BJ (cell line): Measurements from ENCODE around the gene POLK. TPM values are rescaled to one million over a fixed set of nuclear protein-coding genes. Genes with fewer than 3 reads are reported as not detected.
A peak's percentile ranks its signal among the peaks of the same experiment; 100 is the strongest.
"Not testable (repeated sequence)": the region's sequence is repeated elsewhere in the genome, so short reads cannot be mapped to it uniquely, and the experiment has no call there.

Experiments
- CTCF ChIA-PET: fragments of 350-600 bp; formaldehyde crosslinking; extraction: SDS; loops from one replicate; lab custom pipeline; 2021; ENCODE audit warnings: antibody characterized with exemption, inconsistent platforms; lab: Yijun Ruan, JAX
- POLR2A ChIA-PET: fragments of 300-600 bp; sonication (Branson Sonifier 250); formaldehyde crosslinking; extraction: SDS; loops from one replicate; lab custom pipeline; 2021; ENCODE audit warnings: antibody characterized with exemption; lab: Charles Lee
- DNase-seq: peaks from one replicate; pipeline ENCODE4 v3.0.0-alpha.2; 2011; ENCODE audit warnings: low read depth
- H3K27me3 ChIP-seq: 2 replicates; pipeline ENCODE4 v1.6.0; 2011; ENCODE audit warnings: low read length; ENCODE audit not compliant: control insufficient read depth, insufficient read depth
- H3K36me3 ChIP-seq: 2 replicates; pipeline ENCODE4 v1.5.1; 2011; ENCODE audit warnings: low read length; ENCODE audit not compliant: control insufficient read depth, insufficient read depth
- H3K4me3 ChIP-seq: 2 replicates; pipeline ENCODE4 v1.5.1; 2011; ENCODE audit warnings: low read depth, mild to moderate bottlenecking, control low read depth, low read length
- polyA plus RNA-seq: library from polyadenylated mRNA; depleted of rRNA; stranded (reverse); fragments of >200 nt; gene quantifications from 2 replicates; pipeline ENCODE4 v1.2.3, GENCODE V29; 2011
- TF ChIP-seq, protein P1 (sequence below): IDR thresholded peaks from 2 replicates; pipeline ENCODE4 v1.5.1; 2011; ENCODE audit warnings: low read depth, mild to moderate bottlenecking, control low read depth, inconsistent platforms, low read length, moderate library complexity; ENCODE audit not compliant: insufficient read depth

POLK gene
- polyA plus RNA-seq, 1 experiment, result 11.8 TPM

DNA sequence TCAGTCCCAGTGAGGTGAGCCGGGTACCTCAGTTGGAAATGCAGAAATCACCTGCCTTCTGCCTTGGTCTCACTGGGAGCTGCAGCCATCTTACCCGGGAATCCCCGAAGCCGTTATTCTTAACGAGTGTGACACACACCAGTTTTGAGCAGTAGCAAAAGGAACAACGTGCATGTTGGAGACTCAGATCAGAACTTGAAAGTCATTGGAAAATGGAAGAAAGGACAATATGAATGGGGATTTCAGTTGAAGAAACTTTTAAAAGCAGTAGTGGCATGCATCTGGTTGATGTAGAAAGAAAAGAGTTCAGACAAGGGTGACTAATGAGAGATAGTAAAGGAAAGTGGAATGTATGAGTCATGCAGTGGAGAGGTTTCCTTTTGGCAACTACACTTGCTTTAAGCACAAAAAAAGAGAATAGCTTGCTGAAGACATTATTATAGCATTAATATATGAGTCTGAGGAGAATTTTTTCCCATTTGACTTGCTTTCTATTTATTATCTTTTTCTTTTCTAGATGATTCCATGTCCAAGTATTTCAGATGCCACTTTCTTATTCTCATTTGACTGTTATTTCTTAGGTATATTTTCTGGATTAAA lies 55.1 kb downstream of the POLK start:
- DNase-seq, result peak; percentile 84
- POLR2A ChIA-PET, result interaction anchor here (0.6 kb wide), 1 partner anchor 164 kb away, joined by 3 read pairs; no protein-coding TSS in a partner anchor
- Histone ChIP-seq H3K27me3 (no peaks in the 10 kb centered on the region), H3K36me3 (peaks cover 3% of the 10 kb centered on the region), H3K4me3 (no peak overlapping the region)
- CTCF ChIA-PET, result no interaction called here
- TF ChIP-seq, protein P1, sequence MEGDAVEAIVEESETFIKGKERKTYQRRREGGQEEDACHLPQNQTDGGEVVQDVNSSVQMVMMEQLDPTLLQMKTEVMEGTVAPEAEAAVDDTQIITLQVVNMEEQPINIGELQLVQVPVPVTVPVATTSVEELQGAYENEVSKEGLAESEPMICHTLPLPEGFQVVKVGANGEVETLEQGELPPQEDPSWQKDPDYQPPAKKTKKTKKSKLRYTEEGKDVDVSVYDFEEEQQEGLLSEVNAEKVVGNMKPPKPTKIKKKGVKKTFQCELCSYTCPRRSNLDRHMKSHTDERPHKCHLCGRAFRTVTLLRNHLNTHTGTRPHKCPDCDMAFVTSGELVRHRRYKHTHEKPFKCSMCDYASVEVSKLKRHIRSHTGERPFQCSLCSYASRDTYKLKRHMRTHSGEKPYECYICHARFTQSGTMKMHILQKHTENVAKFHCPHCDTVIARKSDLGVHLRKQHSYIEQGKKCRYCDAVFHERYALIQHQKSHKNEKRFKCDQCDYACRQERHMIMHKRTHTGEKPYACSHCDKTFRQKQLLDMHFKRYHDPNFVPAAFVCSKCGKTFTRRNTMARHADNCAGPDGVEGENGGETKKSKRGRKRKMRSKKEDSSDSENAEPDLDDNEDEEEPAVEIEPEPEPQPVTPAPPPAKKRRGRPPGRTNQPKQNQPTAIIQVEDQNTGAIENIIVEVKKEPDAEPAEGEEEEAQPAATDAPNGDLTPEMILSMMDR, result no peak

DNA sequence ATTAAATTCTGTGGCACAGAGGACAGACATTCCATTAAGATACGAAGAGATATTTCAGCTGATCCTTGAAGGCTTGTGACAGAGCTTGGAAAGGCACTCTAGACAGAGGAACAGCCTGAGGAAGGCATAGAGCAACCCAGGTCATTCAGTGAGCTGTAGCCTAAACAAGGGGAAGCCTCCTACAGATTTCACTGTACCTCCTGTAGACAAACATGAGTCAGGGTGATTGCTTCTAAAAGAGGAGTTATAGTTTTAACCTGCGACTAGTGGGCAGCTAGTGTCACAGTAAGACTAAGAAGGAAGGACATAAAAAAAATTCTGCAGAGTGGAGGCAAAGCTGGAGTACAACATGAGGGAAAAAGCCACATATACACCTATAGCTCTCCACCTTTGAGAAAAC lies 56.0 kb downstream of the POLK start:
- Histone ChIP-seq H3K4me3 (no peak overlapping the region), H3K36me3 (peaks cover 3% of the 10 kb centered on the region), H3K27me3 (no peaks in the 10 kb centered on the region)
- CTCF ChIA-PET, result interaction anchor here (1.2 kb wide), 1 partner anchor 55 kb away, joined by 5 read pairs; no protein-coding TSS in a partner anchor
- TF ChIP-seq, protein P1, result no peak
- no peak for DNase-seq
- POLR2A ChIA-PET, result no interaction called here

DNA sequence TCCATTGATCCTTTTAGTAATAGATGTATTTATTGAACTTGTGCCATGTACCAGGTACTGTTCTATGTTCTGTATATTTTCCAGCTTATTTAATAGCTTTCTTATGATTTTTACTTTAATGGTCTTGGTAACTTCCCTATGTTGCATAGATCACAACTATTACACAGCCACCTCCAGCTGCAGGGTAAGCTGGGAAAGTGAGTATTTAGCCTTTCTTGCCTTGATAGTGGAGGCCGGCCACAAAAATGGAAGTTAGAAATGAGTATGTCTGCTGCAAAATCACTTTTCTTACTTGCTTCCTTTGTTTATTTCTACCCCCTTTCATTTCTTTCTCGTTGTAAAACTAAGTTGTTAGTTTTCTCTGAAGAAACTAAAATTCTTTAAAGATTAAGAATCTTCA lies 56.5 kb downstream of the POLK start:
- CTCF ChIA-PET, result interaction anchor here (1.2 kb wide), 1 partner anchor 55 kb away, joined by 5 read pairs; no protein-coding TSS in a partner anchor
- DNase-seq, result no peak
- Histone ChIP-seq H3K27me3 (no peaks in the 10 kb centered on the region), H3K36me3 (peaks cover 3% of the 10 kb centered on the region), H3K4me3 (no peak overlapping the region)
- POLR2A ChIA-PET, result no interaction called here
- TF ChIP-seq, protein P1, result no peak

DNA sequence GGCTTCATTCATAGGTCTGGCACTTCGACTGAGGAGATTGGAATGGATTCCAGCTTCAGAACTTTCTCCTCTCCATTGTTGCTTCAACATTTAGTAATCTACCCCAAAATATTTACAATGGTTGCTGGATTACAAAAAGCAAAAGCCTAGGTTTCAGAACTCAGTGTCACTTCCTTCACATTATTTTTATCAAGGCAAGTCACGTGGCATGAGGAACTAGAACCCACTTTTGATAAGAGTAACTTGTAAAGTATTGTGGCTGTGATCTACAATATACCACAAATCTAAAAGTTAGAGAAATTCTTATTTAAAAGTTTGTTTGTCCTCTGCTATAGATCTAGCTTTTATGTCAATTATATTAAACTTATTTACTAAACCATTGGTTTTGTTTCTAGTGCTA lies 59.9 kb downstream of the POLK start:
- TF ChIP-seq, protein P1, result no peak
- Histone ChIP-seq H3K36me3 (peaks cover 1% of the 10 kb centered on the region; the same call in 1 of the 2 replicates), H3K4me3 (no peak overlapping the region), H3K27me3 (no peaks in the 10 kb centered on the region)
- CTCF ChIA-PET, result no interaction called here
- no peak for DNase-seq
- POLR2A ChIA-PET, result no interaction called here

DNA sequence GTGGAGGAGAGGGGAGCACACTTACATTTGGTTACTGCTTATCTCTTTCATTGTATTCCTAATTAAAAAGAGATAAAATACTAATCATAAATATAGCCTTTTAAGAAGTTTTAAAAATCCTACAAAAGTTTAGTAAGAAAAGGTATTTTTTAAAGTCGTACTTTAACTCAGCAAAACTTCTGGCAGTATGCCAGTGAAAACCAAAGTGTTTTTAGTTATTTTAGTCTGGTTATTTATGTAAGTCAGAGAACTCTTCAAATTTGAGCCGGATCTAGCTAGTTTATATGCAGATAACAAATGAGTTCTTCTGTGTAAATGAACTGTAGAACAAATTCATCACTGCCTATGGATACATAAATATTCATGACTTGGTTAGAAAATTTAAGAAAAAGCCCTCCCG lies 63.1 kb downstream of the POLK start:
- POLR2A ChIA-PET, result no interaction called here
- H3K4me3 ChIP-seq, result no peak overlapping the region
- no peaks in the 10 kb centered on the region; the same call in 1 of the 2 replicates for H3K36me3 ChIP-seq
- no peak for DNase-seq
- CTCF ChIA-PET, result no interaction called here
- no peaks in the 10 kb centered on the region for H3K27me3 ChIP-seq
- TF ChIP-seq, protein P1, result no peak

DNA sequence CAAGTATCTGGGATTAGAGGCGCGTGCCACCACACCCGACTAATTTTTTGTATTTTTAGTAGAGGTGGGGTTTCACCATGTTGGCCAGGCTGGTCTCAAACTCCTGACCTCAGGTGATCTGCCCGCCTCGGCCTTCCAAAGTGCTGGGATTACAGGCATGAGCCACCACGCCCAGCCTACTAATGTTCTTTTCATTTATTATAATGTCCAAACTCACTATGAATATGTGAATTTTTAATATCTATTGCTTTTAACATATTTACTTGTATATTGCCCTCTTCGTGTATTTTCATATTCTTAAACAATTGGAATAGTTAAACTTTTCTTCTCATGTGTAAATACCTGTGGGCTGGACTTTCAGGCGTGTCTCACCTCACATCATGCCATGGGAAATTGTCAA lies 66.6 kb downstream of the POLK start:
- POLR2A ChIA-PET, DNase-seq, CTCF ChIA-PET, H3K36me3 ChIP-seq, H3K27me3 ChIP-seq, H3K4me3 ChIP-seq: not testable (repeated sequence)
